DOHH2 (cell line): Measurements from ENCODE around the gene GPC5.

ENCODE experiments used
- H3F3A ChIP-seq: fragments of 200-600 bp; sonication (generic), shearing (Covaris generic); 2 replicates; pipeline ENCODE4 v1.6.0; 2016; ENCODE audit warnings: antibody characterized with exemption, mild to moderate bottlenecking; ENCODE audit not compliant: control insufficient read depth, insufficient read depth
- H3K27ac ChIP-seq: fragments of 200-600 bp; sonication (generic); 2 replicates; pipeline ENCODE4 v1.5.1; 2014; ENCODE audit warnings: low read depth, mild to moderate bottlenecking, low read length, moderate library complexity
- H3K27me3 ChIP-seq: fragments of 200-600 bp; sonication (generic); 2 replicates; pipeline ENCODE4 v1.6.1; 2014; ENCODE audit warnings: mild to moderate bottlenecking, low read length, mixed read lengths; ENCODE audit not compliant: control insufficient read depth
- H3K36me3 ChIP-seq: fragments of 200-600 bp; sonication (generic); 2 replicates; pipeline ENCODE4 v1.6.1; 2014; ENCODE audit warnings: mild to moderate bottlenecking, low read length, moderate library complexity, mixed read lengths; ENCODE audit not compliant: control insufficient read depth
- H3K4me1 ChIP-seq: fragments of 200-600 bp; sonication (generic); 2 replicates; pipeline ENCODE4 v1.6.1; 2014; ENCODE audit warnings: mild to moderate bottlenecking, low read length, mixed read lengths; ENCODE audit not compliant: control insufficient read depth
- H3K4me2 ChIP-seq: fragments of 200-600 bp; sonication (generic); 2 replicates; pipeline ENCODE4 v1.6.0; 2014; ENCODE audit warnings: mild to moderate bottlenecking, low read length, moderate library complexity
- H3K4me3 ChIP-seq: fragments of 200-600 bp; sonication (generic); 2 replicates; pipeline ENCODE4 v1.5.1; 2014; ENCODE audit warnings: mild to moderate bottlenecking, low read length, mixed read lengths
- H3K79me2 ChIP-seq: fragments of 200-600 bp; sonication (generic); 2 replicates; pipeline ENCODE4 v1.6.1; 2014; ENCODE audit warnings: mild to moderate bottlenecking, low read length, mixed read lengths; ENCODE audit not compliant: control insufficient read depth
- H3K9me2 ChIP-seq: fragments of 200-600 bp; sonication (generic); replicated peaks from 2 replicates; pipeline ENCODE4 v1.6.1; 2014; ENCODE audit warnings: mild to moderate bottlenecking, low read length, mixed read lengths; ENCODE audit not compliant: control insufficient read depth
- H3K9me3 ChIP-seq: fragments of 200-600 bp; sonication (generic); 2 replicates; pipeline ENCODE4 v1.6.1; 2014; ENCODE audit warnings: antibody characterized with exemption, low read length, mixed read lengths; ENCODE audit not compliant: control insufficient read depth, insufficient read depth
- H4K20me1 ChIP-seq: fragments of 200-600 bp; sonication (generic); 2 replicates; pipeline ENCODE4 v1.6.0; 2014; ENCODE audit warnings: low read depth, mild to moderate bottlenecking, antibody characterized with exemption, low read length, moderate library complexity; ENCODE audit not compliant: control insufficient read depth, insufficient read depth
- CTCF ChIP-seq: fragments of 200-600 bp; sonication (generic); IDR thresholded peaks from one replicate; pipeline ENCODE4 v1.5.1; 2014; ENCODE audit warnings: antibody characterized with exemption, mild to moderate bottlenecking, low read depth, low read length; ENCODE audit not compliant: poor library complexity, severe bottlenecking
- EZH2phosphoT487 ChIP-seq: fragments of 200-600 bp; sonication (generic); IDR thresholded peaks from 2 replicates; pipeline ENCODE4 v1.6.1; 2017; ENCODE audit warnings: borderline replicate concordance, mild to moderate bottlenecking, antibody characterized with exemption, low read length, moderate library complexity, mixed read lengths

GPC5 gene

GRCh38 chr13:91620670-91621141 is 222.3 kb downstream of the GPC5 start:
- no peak for TF ChIP-seq CTCF
- no peak for TF ChIP-seq EZH2phosphoT487
- Histone ChIP-seq H3K4me1 (no peaks in the 10 kb centered on the region), H3F3A (no peaks in the 10 kb centered on the region), H4K20me1 (no peaks in the 10 kb centered on the region), H3K4me2 (no peak overlapping the region), H3K4me3 (no peak overlapping the region), H3K79me2 (no peaks in the 10 kb centered on the region), H3K36me3 (no peaks in the 10 kb centered on the region), H3K9me2 (no peaks in the 10 kb centered on the region), H3K9me3 (no peaks in the 10 kb centered on the region), H3K27me3 (no peaks in the 10 kb centered on the region; the same call in 1 of the 2 replicates), H3K27ac (no peak overlapping the region)

- Histone ChIP-seq H3K9me2 (no peaks in the 10 kb centered on the region), H3K4me3 (no peak overlapping the region), H3K36me3 (no peaks in the 10 kb centered on the region), H3K9me3 (no peaks in the 10 kb centered on the region), H3K79me2 (no peaks in the 10 kb centered on the region), H3K27me3 (no peaks in the 10 kb centered on the region; the same call in 1 of the 2 replicates), H3K4me2 (no peak overlapping the region), H3F3A (no peaks in the 10 kb centered on the region), H3K27ac (no peak overlapping the region), H4K20me1 (no peaks in the 10 kb centered on the region), H3K4me1 (no peaks in the 10 kb centered on the region)
- TF ChIP-seq EZH2phosphoT487 (no peak), CTCF (no peak)
Observed at GRCh38 chr13:91621161-91621560, 222.7 kb downstream of the GPC5 start.

- Histone ChIP-seq H3K27me3 (no peaks in the 10 kb centered on the region; the same call in 1 of the 2 replicates), H3K9me2 (no peaks in the 10 kb centered on the region), H3K79me2 (no peaks in the 10 kb centered on the region), H3K4me1 (no peaks in the 10 kb centered on the region), H3K9me3 (no peaks in the 10 kb centered on the region), H4K20me1 (no peaks in the 10 kb centered on the region), H3F3A (no peaks in the 10 kb centered on the region), H3K4me3 (no peak overlapping the region), H3K36me3 (no peaks in the 10 kb centered on the region), H3K4me2 (no peak overlapping the region), H3K27ac (no peak overlapping the region)
- TF ChIP-seq CTCF (no peak), EZH2phosphoT487 (no peak)
Observed at GRCh38 chr13:91621963-91622362, 223.5 kb downstream of the GPC5 start.
